K562 (cell line): ENCODE data around the gene MRPL40. TPM values are rescaled to one million over a fixed set of nuclear protein-coding genes. Genes with fewer than 3 reads are reported as not detected.
A peak's percentile ranks its signal among the peaks of the same experiment; 100 is the strongest.

Experiments used
- ADNP ChIP-seq: fragments of 200-800 bp; sonication (Bioruptor generic); IDR thresholded peaks from 2 replicates; pipeline ENCODE4 v1.6.1; 2016; ENCODE audit warnings: missing genetic modification characterization, missing compliant biosample characterization
- ARHGAP35 ChIP-seq: fragments of 450-650 bp; IDR thresholded peaks from 2 replicates; pipeline ENCODE4 v1.6.1; 2018; ENCODE audit not compliant: partially characterized antibody
- BHLHE40 ChIP-seq: IDR thresholded peaks from 2 replicates; pipeline ENCODE4 v1.6.1; 2011; ENCODE audit warnings: low read length, improper control_type of control experiment
- CBX1 ChIP-seq: sonication (generic); IDR thresholded peaks from 2 replicates; pipeline ENCODE4 v1.6.1; 2016; ENCODE audit warnings: antibody characterized with exemption, low read depth, mild to moderate bottlenecking
- HCFC1 ChIP-seq: IDR thresholded peaks from 2 replicates; pipeline ENCODE4 v1.6.1; 2012; ENCODE audit warnings: low read depth, low read length, improper control_type of control experiment
- HDAC8 ChIP-seq: fragments of 450-650 bp; IDR thresholded peaks from 2 replicates; pipeline ENCODE4 v1.6.1; 2016; ENCODE audit warnings: mild to moderate bottlenecking, missing genetic modification characterization, moderate library complexity, missing compliant biosample characterization
- JUNB ChIP-seq: fragments of 450-650 bp; formaldehyde crosslinking; conservative IDR thresholded peaks from 2 replicates; pipeline ENCODE4 v1.4.0; 2020; ENCODE audit warnings: mild to moderate bottlenecking
- KDM2B ChIP-seq: fragments of 250-450 bp; sonication (Bioruptor Pico); IDR thresholded peaks from 2 replicates; pipeline ENCODE4 v1.8.0; 2021; ENCODE audit warnings: mild to moderate bottlenecking, moderate library complexity
- KLF13 ChIP-seq: fragments of 450-650 bp; IDR thresholded peaks from 2 replicates; pipeline ENCODE4 v1.6.1; 2016; ENCODE audit warnings: missing genetic modification characterization, low read depth, mild to moderate bottlenecking, missing compliant biosample characterization, moderate library complexity, borderline replicate concordance
- MYBL2 ChIP-seq, 2 experiments: fragments of 450-650 bp in 1 of 2; sonication (generic) in 1 of 2; formaldehyde crosslinking in 1 of 2; IDR thresholded peaks; 2 replicates each; pipeline versions ENCODE4 v1.6.1 to v1.8.1; 2017 to 2022; ENCODE audit warnings: borderline replicate concordance in 1 of 2, inconsistent platforms in 1 of 2, low read depth in 1 of 2, mild to moderate bottlenecking in 1 of 2, missing genetic modification reagents in 1 of 2, moderate library complexity in 1 of 2
- NCOA2 ChIP-seq, 2 experiments: fragments of 450-650 bp; IDR thresholded peaks; 2 replicates each; pipeline ENCODE4 v1.6.1; 2018; ENCODE audit warnings: mild to moderate bottlenecking in 2 of 2, moderate library complexity in 1 of 2; ENCODE audit not compliant: partially characterized antibody in 2 of 2
- NELFE ChIP-seq: IDR thresholded peaks from 2 replicates; pipeline ENCODE4 v1.6.1; 2011; ENCODE audit warnings: mild to moderate bottlenecking; ENCODE audit not compliant: insufficient read depth, insufficient read length
- NFXL1 ChIP-seq: fragments of 450-650 bp; formaldehyde crosslinking; IDR thresholded peaks from 2 replicates; pipeline ENCODE4 v1.4.0; 2021; ENCODE audit warnings: mild to moderate bottlenecking
- PHF8 ChIP-seq: fragments of 200-600 bp; sonication (generic); IDR thresholded peaks from 2 replicates; pipeline ENCODE4 v1.6.1; 2012; ENCODE audit warnings: mixed run types, mild to moderate bottlenecking, inconsistent platforms, low read length, moderate library complexity, borderline replicate concordance
- POLR2AphosphoS2 ChIP-seq: IDR thresholded peaks from 2 replicates; pipeline ENCODE4 v1.6.1; 2012; ENCODE audit warnings: low read length, improper control_type of control experiment
- PPARD ChIP-seq: fragments of 250-450 bp; sonication (Bioruptor Pico); IDR thresholded peaks from 2 replicates; pipeline ENCODE4 v1.8.0; 2022; ENCODE audit warnings: inconsistent platforms, mild to moderate bottlenecking, moderate library complexity
- RCOR1 ChIP-seq, 2 experiments: IDR thresholded peaks; 2 replicates each; pipeline ENCODE4 v1.6.1; 2012; ENCODE audit warnings: low read depth in 2 of 2, low read length in 2 of 2, borderline replicate concordance in 1 of 2, improper control_type of control experiment in 1 of 2
- RFX1 ChIP-seq: fragments of 450-650 bp; IDR thresholded peaks from 2 replicates; pipeline ENCODE4 v1.6.1; 2016; ENCODE audit warnings: mild to moderate bottlenecking, moderate library complexity
- RUNX1 ChIP-seq: sonication (generic); IDR thresholded peaks from 2 replicates; pipeline ENCODE4 v1.6.1; 2016; ENCODE audit warnings: antibody characterized with exemption, low read depth
- SIX5 ChIP-seq, 2 experiments: IDR thresholded peaks; 2 replicates each; pipeline ENCODE4 v1.6.1; 2011; ENCODE audit warnings: low read length in 2 of 2, borderline replicate concordance in 1 of 2, low read depth in 1 of 2, mild to moderate bottlenecking in 1 of 2, moderate library complexity in 1 of 2; ENCODE audit not compliant: insufficient read depth in 1 of 2
- SMARCA5 ChIP-seq: fragments of 450-650 bp; IDR thresholded peaks from 2 replicates; pipeline ENCODE4 v1.6.1; 2016
- SMARCC2 ChIP-seq: fragments of 450-650 bp; IDR thresholded peaks from 2 replicates; pipeline ENCODE4 v1.6.1; 2017; ENCODE audit warnings: antibody characterized with exemption, moderate library complexity, mild to moderate bottlenecking, low read depth
- U2AF2 ChIP-seq: fragments of 200-400 bp; formaldehyde crosslinking; optimal IDR thresholded peaks from 2 replicates; pipeline ENCODE3; 2017; ENCODE audit warnings: low read depth, mild to moderate bottlenecking, low read length
- ZBTB12 ChIP-seq: fragments of 250-450 bp; sonication (Bioruptor Pico); IDR thresholded peaks from 2 replicates; pipeline ENCODE4 v1.4.0; 2020
- ZNF12 ChIP-seq: sonication (generic); formaldehyde crosslinking; IDR thresholded peaks from 2 replicates; pipeline ENCODE4 v1.4.0; 2020; ENCODE audit warnings: mild to moderate bottlenecking, missing genetic modification reagents
- ZNF239 ChIP-seq: fragments of 250-450 bp; sonication (Bioruptor Pico); IDR thresholded peaks from 2 replicates; pipeline ENCODE4 v1.4.0; 2020; ENCODE audit warnings: mild to moderate bottlenecking
- ZNF324 ChIP-seq: fragments of 250-450 bp; sonication (Bioruptor Pico); IDR thresholded peaks from 2 replicates; pipeline ENCODE4 v1.4.0; 2020; ENCODE audit warnings: mild to moderate bottlenecking
- ZNF561 ChIP-seq: fragments of 450-650 bp; formaldehyde crosslinking; conservative IDR thresholded peaks from 2 replicates; pipeline ENCODE4 v1.4.0; 2020; ENCODE audit warnings: mild to moderate bottlenecking, moderate library complexity
- ZNF583 ChIP-seq: fragments of 250-450 bp; sonication (Bioruptor Pico); IDR thresholded peaks from 2 replicates; pipeline ENCODE4 v1.4.0; 2020
- polyA plus RNA-seq, 8 experiments: library from polyadenylated mRNA; depleted of rRNA in 4 of 8; stranded (reverse) in 5 of 8; unstranded in 3 of 8; fragments of >200 nt; fragmentation: Nextera tagmentation in 2 of 8; fragmentation: Illumina TruSeq in 1 of 8; extraction: Ambion mirVana in 2 of 8; extraction: Trizol in 1 of 8; gene quantifications; 2 replicates each; pipeline versions ENCODE4 v1.2.1 to v1.2.3, GENCODE V29; 2011 to 2014; ENCODE audit warnings: inconsistent platforms in 1 of 8, missing spikeins in 1 of 8
- total RNA-seq, 7 experiments: library from RNA; depleted of rRNA in 6 of 7; stranded (reverse); fragments of >200 nt in 6 of 7; fragmentation: Illumina TruSeq in 2 of 7; extraction: Trizol in 2 of 7; gene quantifications; 2 replicates each; pipeline versions ENCODE4 v1.2.1 to v1.2.3, GENCODE V29; 2011 to 2021; ENCODE audit warnings: low replicate concordance in 1 of 7

MRPL40 gene
- total and polyA plus RNA-seq, 9 of the 15 experiments (the other 6 are each of a cell fraction or from before 2014, with no cell fraction given): 132 to 652 (median 208) TPM

GRCh38 chr22:19407649-19408606 is 24.4 kb upstream of the MRPL40 start (continued):
- no peak for TF ChIP-seq NCOA2 (IDR thresholded peaks at IDR 0.05; ENCODE audit: partially characterized antibody in 2 of 2)
- TF ChIP-seq NFXL1 (CRISPR knock-in tag): no peak
- peak; percentile 63; the same call in 1 of the 2 replicates for TF ChIP-seq KLF13
- no peak for TF ChIP-seq ADNP (tag)
- no peak for TF ChIP-seq ZNF12 (CRISPR knock-in tag)
- TF ChIP-seq RUNX1: peak; percentile 93; the same call in 1 of the 2 replicates
- TF ChIP-seq NELFE: no peak
- no peak for TF ChIP-seq JUNB
- no peak for TF ChIP-seq ZNF324 (CRISPR knock-in tag)
- no peak for TF ChIP-seq POLR2AphosphoS2
- 0 out of 2 replicates have a peak, but pooled peaks have one; percentile 34 for TF ChIP-seq KDM2B (CRISPR knock-in tag)
- no peak for TF ChIP-seq SIX5 (IDR thresholded peaks at IDR 0.05; ENCODE audit: borderline replicate concordance in 1 of 2, insufficient read depth in 1 of 2, low read depth in 1 of 2, low read length in 2 of 2)
- TF ChIP-seq ARHGAP35: no peak
- peak; percentile 98 for TF ChIP-seq BHLHE40
- TF ChIP-seq PHF8: no peak
- no peak for TF ChIP-seq HDAC8 (tag)
- peak; percentile 61 to 95; a peak in 3 of 4 replicates for TF ChIP-seq RCOR1 (IDR thresholded peaks at IDR 0.05; ENCODE audit: borderline replicate concordance in 1 of 2, low read depth in 2 of 2, low read length in 2 of 2)
- TF ChIP-seq ZNF583: peak; percentile 32; the same call in 1 of the 2 replicates
- TF ChIP-seq RFX1: no peak
- no peak for TF ChIP-seq ZNF561 (CRISPR knock-in tag)
- no peak for TF ChIP-seq U2AF2
- no peak for TF ChIP-seq ZBTB12 (CRISPR knock-in tag)
- no peak; the same call in 1 of the 2 replicates for TF ChIP-seq SMARCA5
- no peak for TF ChIP-seq PPARD (CRISPR knock-in tag)
- TF ChIP-seq CBX1: no peak
- 0 out of 2 replicates have a peak, but pooled peaks have one; percentile 5 for TF ChIP-seq HCFC1
- TF ChIP-seq SMARCC2: peak; percentile 63; the same call in 1 of the 2 replicates
- TF ChIP-seq MYBL2 (IDR thresholded peaks at IDR 0.05; ENCODE audit: low read depth): no peak; the same call in 1 of the 2 replicates
- no peak for TF ChIP-seq MYBL2 (CRISPR knock-in tag; IDR thresholded peaks at IDR 0.05; ENCODE audit: borderline replicate concordance)
- peak; percentile 55 for TF ChIP-seq ZNF239 (CRISPR knock-in tag)
